SK-N-SH (cell line): ENCODE results near the gene PABPN1L.

Experiments used
- CTCF ChIP-seq: fragments of 200-600 bp; sonication (generic); IDR thresholded peaks from 2 replicates; pipeline ENCODE4 v1.6.1; 2017; ENCODE audit warnings: antibody characterized with exemption, mild to moderate bottlenecking, moderate library complexity
- EZH2phosphoT487 ChIP-seq: fragments of 200-600 bp; sonication (generic); IDR thresholded peaks from 2 replicates; pipeline ENCODE4 v1.6.1; 2017; ENCODE audit warnings: low read depth, mixed run types, mild to moderate bottlenecking, antibody characterized with exemption, moderate library complexity, borderline replicate concordance
- GABPA ChIP-seq: IDR thresholded peaks from 2 replicates; pipeline ENCODE4 v1.4.0; 2012; ENCODE audit warnings: low read depth, mild to moderate bottlenecking
- RAD21 ChIP-seq: IDR thresholded peaks from 2 replicates; pipeline ENCODE4 v1.6.1; 2012; ENCODE audit warnings: mild to moderate bottlenecking, low read length
- RFX5 ChIP-seq: IDR thresholded peaks from 2 replicates; pipeline ENCODE4 v1.6.1; 2012; ENCODE audit warnings: mild to moderate bottlenecking, improper control_type of control experiment, low read length
- SMC3 ChIP-seq: IDR thresholded peaks from 2 replicates; pipeline ENCODE4 v1.6.1; 2012; ENCODE audit warnings: low read depth, low read length, improper control_type of control experiment
- TAF1 ChIP-seq: IDR thresholded peaks from 2 replicates; pipeline ENCODE4 v1.6.1; 2012; ENCODE audit warnings: low read depth, mild to moderate bottlenecking, low read length, moderate library complexity, borderline replicate concordance
- USF1 ChIP-seq: IDR thresholded peaks from 2 replicates; pipeline ENCODE4 v1.4.0; 2012; ENCODE audit warnings: low read depth, borderline replicate concordance
- USF2 ChIP-seq: fragments of 150-350 bp; IDR thresholded peaks from 2 replicates; pipeline ENCODE4 v1.6.1; 2017; ENCODE audit warnings: antibody characterized with exemption, low read length, low read depth, borderline replicate concordance

GRCh38 chr16:88836791-88837190, 29.7 kb downstream of the PABPN1L start:
- TF ChIP-seq RFX5: no peak
- TF ChIP-seq TAF1: no peak
- no peak for TF ChIP-seq USF2
- no peak for TF ChIP-seq CTCF
- no peak for TF ChIP-seq EZH2phosphoT487
- no peak for TF ChIP-seq GABPA
- no peak for TF ChIP-seq SMC3
- TF ChIP-seq USF1: no peak
- no peak for TF ChIP-seq RAD21
